Lower lobe of right lung (tissue), 2 donors: Measurements from ENCODE around the gene ZNF660. TPM values are rescaled to one million over a fixed set of nuclear protein-coding genes. Genes with fewer than 3 reads are reported as not detected.
A peak's percentile ranks its signal among the peaks of the same experiment; 100 is the strongest.
"Not testable (repeated sequence)": the region's sequence is repeated elsewhere in the genome, so short reads cannot be mapped to it uniquely, and the experiment has no call there.

Experiments used
- ATAC-seq, 2 donors: fragments of 200-7000 bp; cut with Tn5 transposase; one replicate each; pipeline ENCODE4 v1.9.1; 2020 to 2022; ENCODE audit warnings: mild to moderate bottlenecking in 2 of 2, moderate library complexity in 2 of 2
- DNase-seq: peaks from one replicate; pipeline ENCODE4 v3.0.0-alpha.2; 2020
- H3K27ac ChIP-seq: fragments of 200-600 bp; one replicate; pipeline ENCODE4 v1.8.0; 2022
- H3K27me3 ChIP-seq: fragments of 200-600 bp; one replicate; pipeline ENCODE4 v1.8.0; 2022; ENCODE audit warnings: low read depth
- H3K36me3 ChIP-seq: fragments of 200-600 bp; one replicate; pipeline ENCODE4 v1.8.0; 2022; ENCODE audit warnings: mild to moderate bottlenecking
- H3K4me1 ChIP-seq: fragments of 200-600 bp; one replicate; pipeline ENCODE4 v1.8.0; 2022
- H3K4me3 ChIP-seq: fragments of 200-600 bp; one replicate; pipeline ENCODE4 v1.8.0; 2022; ENCODE audit warnings: mild to moderate bottlenecking
- H3K9me3 ChIP-seq: fragments of 200-600 bp; one replicate; pipeline ENCODE4 v1.8.0; 2022
- intact Hi-C: fragments of 100-400 bp; cut with DNase I; formaldehyde crosslinking; loops from one replicate; pipeline ENCODE4 v1.11.0; 2022
- total RNA-seq: library from RNA; stranded (reverse); fragmentation: NEBNext Ultra II Directional; extraction: Animal tissue kit (Norgen Biotek cat#: 25700); gene quantifications from one replicate; pipeline ENCODE4 v1.2.1, GENCODE V29; 2021
- TF ChIP-seq, protein P1 (sequence below): fragments of 200-600 bp; IDR thresholded peaks from one replicate; pipeline ENCODE4 v1.8.0; 2022; ENCODE audit warnings: antibody characterized with exemption, mild to moderate bottlenecking
- donor health status: DM: no; HTN: yes; CAD: no; lungs with severe emphysema.

The ZNF660 gene
- total RNA-seq, 1 donor from 2014 or later = 2.7 TPM

DNA sequence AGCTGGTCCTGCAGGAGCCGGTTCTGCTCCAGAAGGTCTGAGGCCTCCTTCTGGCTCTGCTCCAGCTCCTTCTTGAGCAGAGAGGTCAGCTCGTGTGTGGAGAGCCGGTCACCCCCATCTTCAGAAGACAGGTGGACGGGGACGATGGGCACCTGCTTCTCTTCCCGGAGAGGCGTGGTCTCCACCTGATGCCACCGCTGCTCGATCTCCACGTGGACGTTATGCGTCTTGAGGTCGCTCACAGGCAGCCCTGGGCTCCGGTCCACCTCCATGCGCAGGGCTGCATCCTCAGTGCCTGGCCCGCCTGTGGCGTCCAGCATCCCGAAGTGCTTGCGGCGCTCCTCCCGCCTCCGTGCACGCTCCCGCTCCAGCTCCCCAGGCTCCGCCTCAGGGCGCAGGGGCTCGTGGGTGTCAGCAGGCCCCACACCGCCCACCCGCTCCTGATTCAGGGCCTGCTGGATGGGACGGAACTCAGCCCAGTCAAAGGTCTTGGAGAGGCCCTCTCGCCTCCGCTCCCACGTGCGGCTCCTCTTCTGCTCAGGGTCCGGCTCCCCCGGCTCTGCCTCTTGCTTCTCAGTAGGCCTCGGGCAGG is 5.7 kb upstream of the ZNF660 start:
- intact Hi-C loops = not testable (repeated sequence)

DNA sequence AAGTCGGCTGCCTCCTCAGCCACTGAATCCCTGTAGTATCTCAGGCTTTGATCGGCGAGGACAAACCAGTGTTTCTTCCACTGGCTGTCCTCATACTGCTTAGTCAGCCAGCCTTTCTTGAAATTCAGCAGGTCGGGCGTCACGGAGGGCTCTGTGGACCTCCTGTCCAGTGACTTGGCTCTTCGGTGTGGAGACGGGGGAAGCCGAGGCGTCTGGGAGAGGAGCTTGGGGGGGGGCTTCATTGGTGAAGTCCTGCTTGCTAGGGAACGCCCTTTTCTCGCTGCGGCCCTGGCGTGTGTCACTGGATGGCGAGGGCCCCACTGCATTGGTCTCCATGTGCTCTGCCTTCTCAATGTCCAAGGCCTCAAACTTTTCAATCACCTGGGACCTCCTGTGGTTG is 5.0 kb upstream of the ZNF660 start:
- H3K4me3 ChIP-seq, H3K9me3 ChIP-seq, intact Hi-C loops: not testable (repeated sequence)

More for the DNA sequence above, 5.7 kb upstream of the ZNF660 start:
- H3K9me3 ChIP-seq, ATAC-seq, H3K4me3 ChIP-seq, H3K27ac ChIP-seq, H3K4me1 ChIP-seq, H3K27me3 ChIP-seq, DNase-seq, H3K36me3 ChIP-seq: not testable (repeated sequence)

DNA sequence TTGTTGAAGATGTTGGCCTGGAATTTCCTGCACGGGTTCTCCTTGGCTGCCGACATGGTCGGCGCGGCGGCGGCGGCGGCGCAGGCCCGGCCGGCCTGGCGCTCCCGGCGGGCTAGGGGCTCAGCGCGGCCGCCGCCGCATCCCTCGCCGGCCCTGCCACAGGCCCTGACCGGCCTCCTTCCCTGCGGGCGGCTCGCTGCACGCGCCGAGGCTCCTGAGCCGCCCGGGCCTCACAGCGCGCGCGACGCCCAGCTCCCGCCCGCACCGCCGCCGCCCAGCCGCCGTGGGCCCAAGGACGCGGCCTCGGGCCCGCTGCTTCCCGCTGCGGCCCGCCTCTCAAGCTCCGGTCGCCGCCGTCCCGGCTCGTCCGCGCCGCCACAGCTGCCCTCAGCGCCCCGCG is 3.8 kb upstream of the ZNF660 start:
- H3K4me3 ChIP-seq, H3K4me1 ChIP-seq, ATAC-seq, H3K9me3 ChIP-seq, intact Hi-C loops, H3K36me3 ChIP-seq, DNase-seq, H3K27ac ChIP-seq, H3K27me3 ChIP-seq: not testable (repeated sequence)

More for the DNA sequence above, 5.0 kb upstream of the ZNF660 start:
- DNase-seq, H3K36me3 ChIP-seq, H3K4me1 ChIP-seq, ATAC-seq, H3K27me3 ChIP-seq, H3K27ac ChIP-seq: not testable (repeated sequence)

DNA sequence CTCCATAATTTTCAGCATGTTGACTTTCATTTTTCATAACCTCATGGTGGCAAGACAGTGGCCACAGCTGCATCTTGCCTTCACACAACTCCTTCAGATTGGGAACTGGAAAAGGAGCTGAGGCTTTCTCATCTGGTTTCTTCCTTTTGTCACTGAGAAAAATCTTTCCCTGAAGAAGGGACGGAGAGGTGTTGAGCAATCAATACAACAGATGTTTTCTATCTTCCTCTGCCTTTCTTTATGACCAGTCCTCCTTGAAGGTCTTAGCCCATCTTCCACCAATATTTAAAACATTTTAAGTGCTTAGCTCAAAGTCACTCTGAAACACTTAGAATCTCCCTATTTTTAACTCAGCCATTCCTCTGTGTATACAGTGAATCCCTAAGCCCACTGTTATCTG is 11.9 kb downstream of the ZNF660 start:
- no peak overlapping the region for H3K27ac ChIP-seq
- ATAC-seq (peak; percentile 18 to 38), DNase-seq (no peak)
- TF ChIP-seq, protein P1, sequence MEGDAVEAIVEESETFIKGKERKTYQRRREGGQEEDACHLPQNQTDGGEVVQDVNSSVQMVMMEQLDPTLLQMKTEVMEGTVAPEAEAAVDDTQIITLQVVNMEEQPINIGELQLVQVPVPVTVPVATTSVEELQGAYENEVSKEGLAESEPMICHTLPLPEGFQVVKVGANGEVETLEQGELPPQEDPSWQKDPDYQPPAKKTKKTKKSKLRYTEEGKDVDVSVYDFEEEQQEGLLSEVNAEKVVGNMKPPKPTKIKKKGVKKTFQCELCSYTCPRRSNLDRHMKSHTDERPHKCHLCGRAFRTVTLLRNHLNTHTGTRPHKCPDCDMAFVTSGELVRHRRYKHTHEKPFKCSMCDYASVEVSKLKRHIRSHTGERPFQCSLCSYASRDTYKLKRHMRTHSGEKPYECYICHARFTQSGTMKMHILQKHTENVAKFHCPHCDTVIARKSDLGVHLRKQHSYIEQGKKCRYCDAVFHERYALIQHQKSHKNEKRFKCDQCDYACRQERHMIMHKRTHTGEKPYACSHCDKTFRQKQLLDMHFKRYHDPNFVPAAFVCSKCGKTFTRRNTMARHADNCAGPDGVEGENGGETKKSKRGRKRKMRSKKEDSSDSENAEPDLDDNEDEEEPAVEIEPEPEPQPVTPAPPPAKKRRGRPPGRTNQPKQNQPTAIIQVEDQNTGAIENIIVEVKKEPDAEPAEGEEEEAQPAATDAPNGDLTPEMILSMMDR = no peak
- intact Hi-C loops = no loop called here
- no peaks in the 10 kb centered on the region for H3K36me3 ChIP-seq
- H3K27me3 ChIP-seq = no peaks in the 10 kb centered on the region
- H3K9me3 ChIP-seq = peaks cover 47% of the 10 kb centered on the region
- no peak overlapping the region for H3K4me3 ChIP-seq
- no peaks in the 10 kb centered on the region for H3K4me1 ChIP-seq

DNA sequence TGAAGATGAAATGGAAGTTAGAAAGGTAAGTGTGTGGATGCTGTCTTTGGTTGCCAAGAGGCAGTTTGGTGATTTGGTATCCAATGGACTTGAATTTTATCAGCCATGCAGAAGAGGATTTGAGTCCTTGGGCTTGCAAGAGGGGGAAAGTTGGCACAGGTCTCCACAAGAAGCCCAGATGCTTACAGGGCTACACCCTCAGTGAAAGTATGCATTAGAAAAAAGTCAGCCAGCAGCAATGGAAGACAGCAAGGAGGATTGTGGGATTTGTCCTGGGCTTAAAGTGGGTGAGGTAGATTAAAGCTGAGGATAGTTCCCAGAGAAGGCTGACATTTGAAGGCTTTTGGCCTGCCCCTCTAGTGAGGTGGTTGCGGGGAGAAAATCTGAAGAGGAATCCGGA is 17.0 kb downstream of the ZNF660 start:
- Histone ChIP-seq H3K27me3 (no peaks in the 10 kb centered on the region), H3K36me3 (no peaks in the 10 kb centered on the region), H3K4me3 (no peak overlapping the region), H3K9me3 (no peaks in the 10 kb centered on the region), H3K4me1 (no peaks in the 10 kb centered on the region), H3K27ac (no peak overlapping the region)
- intact Hi-C loops = no loop called here
- TF ChIP-seq, protein P1 = no peak
- ATAC-seq (no peak), DNase-seq (no peak)

DNA sequence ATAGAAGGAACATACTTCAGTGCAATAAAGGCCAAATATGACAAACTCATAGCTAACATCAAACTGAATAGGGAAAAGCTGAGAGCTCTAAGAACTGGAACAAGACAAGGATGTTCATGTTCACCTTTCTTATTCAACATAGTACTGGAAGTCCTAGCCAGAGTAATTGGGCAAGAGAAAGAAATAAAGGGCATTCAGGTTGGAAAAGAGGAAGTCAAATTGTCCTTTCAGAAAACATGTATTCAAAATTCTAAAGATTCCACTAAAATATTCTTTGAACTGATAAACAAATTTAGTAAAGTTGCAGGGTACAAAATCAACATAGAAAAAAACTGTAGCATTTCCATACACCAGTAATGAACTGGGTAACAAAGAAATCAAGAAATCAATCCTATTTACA is 27.9 kb downstream of the ZNF660 start:
- H3K4me1 ChIP-seq = no peaks in the 10 kb centered on the region
- H3K27ac ChIP-seq = no peak overlapping the region
- no peaks in the 10 kb centered on the region for H3K27me3 ChIP-seq
- DNase-seq (no peak), ATAC-seq (no peak)
- H3K36me3 ChIP-seq = no peaks in the 10 kb centered on the region
- H3K9me3 ChIP-seq = no peaks in the 10 kb centered on the region
- TF ChIP-seq, protein P1 = no peak
- H3K4me3 ChIP-seq = no peak overlapping the region
- intact Hi-C loops = no loop called here

DNA sequence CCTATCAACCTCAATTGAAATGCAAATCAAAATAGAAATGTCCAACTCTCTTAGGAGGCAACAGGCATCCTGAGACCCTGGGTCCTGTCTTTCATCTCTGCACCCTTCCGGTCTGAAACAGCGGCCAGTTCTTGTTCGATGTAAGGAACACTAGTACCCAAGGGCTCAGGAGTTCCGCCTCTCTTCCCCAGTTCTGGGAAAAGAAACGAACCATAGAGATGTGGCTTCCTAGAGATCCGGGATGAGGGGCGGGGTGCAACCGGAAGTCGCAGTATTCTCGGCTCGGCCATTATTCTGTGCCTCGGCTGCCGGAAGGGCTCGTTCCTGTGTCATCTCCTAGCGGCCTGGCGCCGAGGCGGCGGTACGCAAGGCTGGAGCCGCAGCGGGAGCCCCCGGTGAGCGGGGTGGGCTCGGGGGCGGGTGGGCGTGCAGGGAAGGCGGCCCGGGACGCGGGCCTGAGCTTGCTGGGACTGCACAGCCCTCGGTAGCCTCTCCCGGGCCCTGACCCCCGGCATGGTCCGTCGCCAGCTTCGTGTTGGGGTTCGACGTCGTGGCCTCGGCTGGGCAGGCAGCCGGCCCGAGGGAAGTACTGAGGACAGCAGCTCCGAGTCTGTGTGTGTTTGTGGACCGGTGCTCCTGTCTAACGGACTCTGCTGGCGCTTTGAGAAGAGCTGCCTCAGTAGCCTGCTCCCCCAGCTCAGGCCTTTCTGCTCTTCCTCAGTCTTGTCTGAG is 40.2 kb downstream of the ZNF660 start, which contains the start of gene ZNF197:
TSS of gene ZNF197 (plus strand) at position 288 of the 732 bp plus-strand sequence. CDS start 4,119 bp downstream, outside the sequence.
- Histone ChIP-seq H3K27me3 (no peaks in the 10 kb centered on the region), H3K9me3 (no peaks in the 10 kb centered on the region), H3K27ac (peak within 1 kb of the TSS; percentile 93), H3K4me1 (peaks cover 18% of the 10 kb centered on the region), H3K36me3 (peaks cover 10% of the 10 kb centered on the region), H3K4me3 (peak within 1 kb of the TSS; percentile 96)
- DNase-seq = peak; percentile 90
- TF ChIP-seq, protein P1 = peak; percentile 27
- ATAC-seq = peak; percentile 98 to 99
- intact Hi-C loops = no loop called here
